ENCODE results near the gene TASL. TPM values are rescaled to one million over a fixed set of nuclear protein-coding genes. Genes with fewer than 3 reads are reported as not detected.

TASL gene
- total RNA-seq, 2 donors from 2014 or later, result 0.59 TPM; not detected in 1

- no peak overlapping the region for H3K27ac ChIP-seq
- no peak overlapping the region for H3K4me3 ChIP-seq
Observed at GRCh38 chrX:30590368-30590767, 12.8 kb upstream of the TASL start.

GRCh38 chrX:30589146-30589888, 11.8 kb upstream of the TASL start:
- Histone ChIP-seq H3K27me3 (no peaks in the 10 kb centered on the region), H3K36me3 (no peaks in the 10 kb centered on the region), H3K27ac (no peak overlapping the region), H3K9me3 (peaks cover 0 to 3% of the 10 kb centered on the region in 2 donors), H3K4me3 (no peak overlapping the region), H3K4me1 (no peaks in the 10 kb centered on the region)
- no peak for TF ChIP-seq CTCF (IDR thresholded peaks at IDR 0.05)
- no peak for DNase-seq (ENCODE audit: low spot score)

More at GRCh38 chrX:30590368-30590767, 12.8 kb upstream of the TASL start:
- no peaks in the 10 kb centered on the region for H3K36me3 ChIP-seq
- no peaks in the 10 kb centered on the region for H3K4me1 ChIP-seq
- peaks cover 0 to 3% of the 10 kb centered on the region in 2 donors for H3K9me3 ChIP-seq
- TF ChIP-seq CTCF (IDR thresholded peaks at IDR 0.05), result no peak
- no peak for DNase-seq (ENCODE audit: low spot score)
- no peaks in the 10 kb centered on the region for H3K27me3 ChIP-seq

- H3K27me3 ChIP-seq, result no peaks in the 10 kb centered on the region
- TF ChIP-seq CTCF (IDR thresholded peaks at IDR 0.05), result no peak
- no peak overlapping the region for H3K27ac ChIP-seq
- no peak overlapping the region for H3K4me3 ChIP-seq
- H3K36me3 ChIP-seq, result no peaks in the 10 kb centered on the region
- no peaks in the 10 kb centered on the region for H3K4me1 ChIP-seq
- no peak for DNase-seq (ENCODE audit: low spot score)
- H3K9me3 ChIP-seq, result peaks cover 0 to 3% of the 10 kb centered on the region in 2 donors
Observed at GRCh38 chrX:30586516-30586915, 8.9 kb upstream of the TASL start.

GRCh38 chrX:30582664-30583063, 5.1 kb upstream of the TASL start:
- H3K4me1 ChIP-seq, result no peaks in the 10 kb centered on the region
- no peak for TF ChIP-seq CTCF (IDR thresholded peaks at IDR 0.05)
- DNase-seq (ENCODE audit: low spot score), result no peak
- no peaks in the 10 kb centered on the region for H3K36me3 ChIP-seq
- H3K9me3 ChIP-seq, result peaks cover 0 to 3% of the 10 kb centered on the region in 2 donors
- no peaks in the 10 kb centered on the region for H3K27me3 ChIP-seq
- no peak overlapping the region for H3K4me3 ChIP-seq
- no peak overlapping the region for H3K27ac ChIP-seq

GRCh38 chrX:30580641-30581040, 3.1 kb upstream of the TASL start:
- no peaks in the 10 kb centered on the region for H3K9me3 ChIP-seq
- no peak for DNase-seq (ENCODE audit: low spot score)
- no peak for TF ChIP-seq CTCF (IDR thresholded peaks at IDR 0.05)
- no peaks in the 10 kb centered on the region for H3K36me3 ChIP-seq
- H3K4me1 ChIP-seq, result no peaks in the 10 kb centered on the region
- H3K27me3 ChIP-seq, result no peaks in the 10 kb centered on the region
- H3K27ac ChIP-seq, result no peak overlapping the region
- no peak overlapping the region for H3K4me3 ChIP-seq

GRCh38 chrX:30576881-30577280, 685 bp downstream of the TASL start:
- no peak overlapping the region for H3K4me3 ChIP-seq
- H3K27me3 ChIP-seq, result no peaks in the 10 kb centered on the region
- TF ChIP-seq CTCF (IDR thresholded peaks at IDR 0.05), result no peak

More at GRCh38 chrX:30576881-30577280, 685 bp downstream of the TASL start:
- Histone ChIP-seq H3K27ac (no peak overlapping the region), H3K9me3 (no peaks in the 10 kb centered on the region), H3K4me1 (no peaks in the 10 kb centered on the region), H3K36me3 (no peaks in the 10 kb centered on the region)
- no peak for DNase-seq (ENCODE audit: low spot score)

Measured in right atrium auricular region (tissue), 2 donors.